Endothelial cell (in vitro differentiated cells): ENCODE data around the gene KRTAP12-1. TPM values are rescaled to one million over a fixed set of nuclear protein-coding genes. Genes with fewer than 3 reads are reported as not detected.
"Not testable (repeated sequence)": the region's sequence is repeated elsewhere in the genome, so short reads cannot be mapped to it uniquely, and the experiment has no call there.

Experiments used
- DNase-seq: peaks from one replicate; pipeline ENCODE4 v3.0.0; 2021; ENCODE audit warnings: low spot score
- H3K27ac Mint-ChIP-seq: one replicate; pipeline ENCODE4 v1.8.0; 2021; ENCODE audit warnings: mixed read lengths, inconsistent platforms; ENCODE audit not compliant: unreplicated experiment
- H3K27me3 Mint-ChIP-seq: one replicate; pipeline ENCODE4 v1.8.0; 2021; ENCODE audit warnings: mild to moderate bottlenecking, moderate library complexity, mixed read lengths, inconsistent platforms; ENCODE audit not compliant: unreplicated experiment
- H3K36me3 Mint-ChIP-seq: one replicate; pipeline ENCODE4 v1.8.0; 2021; ENCODE audit warnings: mild to moderate bottlenecking, low read depth, mixed read lengths, inconsistent platforms; ENCODE audit not compliant: unreplicated experiment
- H3K4me1 Mint-ChIP-seq: one replicate; pipeline ENCODE4 v1.8.0; 2021; ENCODE audit warnings: mild to moderate bottlenecking, mixed read lengths, inconsistent platforms; ENCODE audit not compliant: unreplicated experiment
- H3K4me3 Mint-ChIP-seq: one replicate; pipeline ENCODE4 v1.8.0; 2021; ENCODE audit warnings: mild to moderate bottlenecking, mixed read lengths, inconsistent platforms; ENCODE audit not compliant: unreplicated experiment
- H3K9me3 Mint-ChIP-seq: one replicate; pipeline ENCODE4 v1.8.0; 2021; ENCODE audit warnings: mixed read lengths, inconsistent platforms; ENCODE audit not compliant: unreplicated experiment
- CTCF ChIP-seq: fragments of 200-600 bp; sonication (generic); IDR thresholded peaks from one replicate; pipeline ENCODE4 v1.5.0; 2021; ENCODE audit warnings: antibody characterized with exemption; ENCODE audit not compliant: unreplicated experiment
- total RNA-seq: library from RNA; stranded (reverse); fragmentation: NEBNext Ultra II Directional; extraction: Animal tissue kit (Norgen Biotek cat#: 25700); gene quantifications from one replicate; pipeline ENCODE4 v1.2.1, GENCODE V29; 2021; ENCODE audit not compliant: unreplicated experiment

KRTAP12-1 gene
- total RNA-seq, 1 donor from 2014 or later, result not detected

DNA sequence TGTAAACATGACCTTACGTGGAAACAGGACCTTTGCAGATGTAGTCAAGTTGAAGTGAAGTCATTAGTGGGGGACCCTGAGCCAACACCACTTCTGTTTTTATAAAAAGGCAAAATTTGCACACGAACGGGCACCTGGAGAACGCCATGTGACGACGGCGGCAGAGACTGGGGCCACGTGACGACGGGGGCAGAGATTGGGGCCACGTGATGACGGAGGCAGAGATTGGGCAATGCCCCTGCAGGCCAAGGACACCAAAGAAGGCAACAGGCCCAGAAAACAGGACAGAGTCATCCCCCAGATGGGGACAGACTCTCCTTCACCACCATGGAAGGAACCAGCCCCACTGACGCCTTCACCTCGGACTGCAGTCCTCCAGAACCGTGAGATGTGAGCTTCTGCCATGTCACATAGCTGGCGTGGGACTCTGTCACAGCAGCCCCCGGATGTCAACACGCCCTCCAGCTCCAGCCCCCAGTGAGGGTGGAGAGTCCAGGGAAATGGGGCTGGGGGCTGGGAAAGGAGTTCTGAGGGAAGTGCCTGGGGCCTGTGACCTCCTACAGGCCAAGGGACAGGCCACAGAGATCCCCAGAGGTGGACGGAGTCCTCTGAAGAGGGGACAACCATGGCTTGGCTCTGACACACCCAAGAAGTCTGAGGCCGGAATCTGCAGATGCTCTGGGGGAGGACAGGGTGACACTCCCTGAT, 31.5 kb downstream of the KRTAP12-1 start:
- peaks cover 11% of the 10 kb centered on the region for H3K27me3 Mint-ChIP-seq
- DNase-seq, result no peak
- no peaks in the 10 kb centered on the region for H3K9me3 Mint-ChIP-seq
- H3K27ac Mint-ChIP-seq, result no peak overlapping the region
- TF ChIP-seq CTCF, result no peak
- H3K4me1 Mint-ChIP-seq, result no peaks in the 10 kb centered on the region
- no peaks in the 10 kb centered on the region for H3K36me3 Mint-ChIP-seq
- no peak overlapping the region for H3K4me3 Mint-ChIP-seq

DNA sequence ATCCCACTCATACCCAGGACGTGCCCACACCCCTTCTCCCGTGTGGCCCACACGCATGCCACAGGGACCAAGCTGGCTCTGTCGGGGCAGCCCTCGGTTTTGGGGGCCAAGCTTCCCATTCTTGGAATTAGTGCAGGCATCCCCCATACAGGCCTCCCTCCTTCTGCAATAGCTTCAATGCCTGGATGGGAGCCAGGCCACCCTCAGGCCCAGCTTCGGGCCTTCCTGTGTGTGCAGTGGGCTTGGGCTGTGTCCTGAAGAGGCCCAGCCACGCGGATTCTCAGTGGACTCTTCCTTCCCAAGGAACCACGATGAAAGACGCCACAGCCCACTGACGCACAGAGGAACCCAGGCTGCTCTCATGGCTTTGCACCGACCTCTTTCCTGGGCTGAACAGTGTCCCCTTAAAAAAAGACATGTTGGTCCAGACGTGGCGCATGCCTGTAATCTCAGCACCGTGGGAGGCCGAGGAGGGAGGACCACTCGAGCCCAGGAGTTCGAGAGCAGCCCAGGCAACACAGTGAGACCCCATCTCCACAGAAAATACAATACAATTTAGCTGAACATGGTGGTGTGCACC, 32.4 kb downstream of the KRTAP12-1 start:
- Mint-ChIP-seq H3K9me3 (no peaks in the 10 kb centered on the region), H3K4me3 (no peak overlapping the region), H3K4me1 (no peaks in the 10 kb centered on the region), H3K27me3 (peaks cover 11% of the 10 kb centered on the region), H3K36me3 (no peaks in the 10 kb centered on the region), H3K27ac (no peak overlapping the region)
- TF ChIP-seq CTCF, result no peak
- DNase-seq, result no peak

- H3K27ac Mint-ChIP-seq, result no peak overlapping the region
- no peak for TF ChIP-seq CTCF
- H3K4me1 Mint-ChIP-seq, result no peaks in the 10 kb centered on the region
- H3K9me3 Mint-ChIP-seq, result no peaks in the 10 kb centered on the region
- no peaks in the 10 kb centered on the region for H3K36me3 Mint-ChIP-seq
- H3K27me3 Mint-ChIP-seq, result peaks cover 11% of the 10 kb centered on the region
- no peak overlapping the region for H3K4me3 Mint-ChIP-seq
- DNase-seq, result no peak
Observed at GRCh38 chr21:44648557-44649311, 33.2 kb downstream of the KRTAP12-1 start.

GRCh38 chr21:44647222-44647552, 34.8 kb downstream of the KRTAP12-1 start:
- Mint-ChIP-seq H3K27ac (no peak overlapping the region), H3K36me3 (no peaks in the 10 kb centered on the region)
- DNase-seq, result no peak

DNA sequence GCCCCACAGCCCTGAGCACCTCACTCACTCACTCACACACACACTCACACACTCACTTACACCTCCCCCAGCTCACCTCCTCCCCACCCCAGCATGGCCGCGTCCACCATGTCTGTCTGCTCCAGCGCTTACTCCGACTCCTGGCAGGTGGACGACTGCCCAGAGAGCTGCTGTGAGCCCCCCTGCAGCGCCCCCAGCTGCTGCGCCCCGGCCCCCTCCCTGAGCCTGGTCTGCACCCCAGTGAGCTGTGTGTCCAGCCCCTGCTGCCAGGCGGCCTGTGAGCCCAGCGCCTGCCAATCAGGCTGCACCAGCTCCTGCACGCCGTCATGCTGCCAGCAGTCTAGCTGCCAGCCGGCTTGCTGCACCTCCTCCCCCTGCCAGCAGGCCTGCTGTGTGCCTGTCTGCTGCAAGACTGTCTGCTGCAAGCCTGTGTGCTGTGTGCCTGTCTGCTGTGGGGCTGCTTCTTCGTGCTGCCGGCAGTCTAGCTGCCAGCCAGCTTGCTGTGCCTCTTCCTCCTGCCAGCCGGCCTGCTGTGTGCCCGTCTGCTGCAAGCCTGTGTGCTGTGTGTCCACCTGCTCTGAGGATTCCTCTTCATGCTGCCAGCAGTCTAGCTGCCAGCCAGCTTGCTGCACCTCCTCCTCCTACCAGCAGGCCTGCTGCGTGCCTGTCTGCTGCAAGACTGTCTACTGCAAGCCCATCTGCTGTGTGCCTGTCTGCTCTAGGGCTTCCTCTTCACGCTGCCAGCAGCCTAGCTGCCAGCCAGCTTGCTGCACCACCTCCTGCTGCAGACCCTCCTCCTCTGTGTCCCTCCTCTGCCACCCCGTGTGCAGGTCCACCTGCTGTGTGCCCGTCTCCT, 35.4 kb downstream of the KRTAP12-1 start, which contains the start of gene KRTAP10-11:
TSS of gene KRTAP10-11 (plus strand) at position 49 of the 856 bp plus-strand sequence. CDS start at position 94, 45 bp downstream.
- not testable (repeated sequence) for H3K27me3 Mint-ChIP-seq, H3K9me3 Mint-ChIP-seq, DNase-seq, H3K27ac Mint-ChIP-seq, H3K36me3 Mint-ChIP-seq, H3K4me3 Mint-ChIP-seq, H3K4me1 Mint-ChIP-seq

More at GRCh38 chr21:44647222-44647552, 34.8 kb downstream of the KRTAP12-1 start:
- Mint-ChIP-seq H3K4me1 (no peaks in the 10 kb centered on the region), H3K4me3 (no peak overlapping the region), H3K27me3 (peaks cover 9% of the 10 kb centered on the region), H3K9me3 (no peaks in the 10 kb centered on the region)
- TF ChIP-seq CTCF, result no peak
